ENCODE results near the gene SCEL.
"Not testable (repeated sequence)": the region's sequence is repeated elsewhere in the genome, so short reads cannot be mapped to it uniquely, and the experiment has no call there.

The SCEL gene, protein sequence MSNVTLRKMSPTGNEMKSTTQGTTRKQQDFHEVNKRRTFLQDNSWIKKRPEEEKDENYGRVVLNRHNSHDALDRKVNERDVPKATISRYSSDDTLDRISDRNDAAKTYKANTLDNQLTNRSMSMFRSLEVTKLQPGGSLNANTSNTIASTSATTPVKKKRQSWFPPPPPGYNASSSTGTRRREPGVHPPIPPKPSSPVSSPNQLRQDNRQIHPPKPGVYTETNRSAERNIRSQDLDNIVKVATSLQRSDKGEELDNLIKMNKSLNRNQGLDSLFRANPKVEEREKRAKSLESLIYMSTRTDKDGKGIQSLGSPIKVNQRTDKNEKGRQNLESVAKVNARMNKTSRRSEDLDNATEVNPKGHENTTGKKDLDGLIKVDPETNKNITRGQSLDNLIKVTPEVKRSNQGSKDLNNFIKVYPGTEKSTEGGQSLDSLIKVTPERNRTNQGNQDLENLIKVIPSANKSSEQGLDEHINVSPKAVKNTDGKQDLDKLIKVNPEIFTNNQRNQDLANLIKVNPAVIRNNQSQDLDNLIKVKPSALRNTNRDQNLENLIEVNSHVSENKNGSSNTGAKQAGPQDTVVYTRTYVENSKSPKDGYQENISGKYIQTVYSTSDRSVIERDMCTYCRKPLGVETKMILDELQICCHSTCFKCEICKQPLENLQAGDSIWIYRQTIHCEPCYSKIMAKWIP

DNA sequence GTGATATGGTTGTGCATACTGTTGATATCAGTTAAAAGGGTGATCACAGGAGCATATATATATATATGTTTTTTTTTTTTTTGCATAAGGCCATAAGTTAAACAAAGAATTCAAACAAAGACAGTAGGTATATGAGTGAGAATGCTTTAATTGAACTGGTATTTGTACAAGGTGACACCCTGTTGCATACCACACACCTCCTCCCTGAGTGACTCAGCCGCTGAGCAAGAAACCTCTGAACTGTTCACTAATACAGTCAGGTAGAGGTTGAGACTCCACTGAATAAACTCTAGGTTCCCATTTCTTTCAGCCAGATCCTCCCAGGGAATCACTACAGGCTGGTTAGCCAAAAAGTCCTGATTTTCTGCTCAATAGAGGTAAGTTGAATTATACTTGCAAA, at the start of gene SCEL:
Gene SCEL, plus strand, starts transcription at position 259 of the 400 bp plus-strand sequence. CDS start 20,170 bp downstream, outside the sequence.
- no peak for DNase-seq

DNA sequence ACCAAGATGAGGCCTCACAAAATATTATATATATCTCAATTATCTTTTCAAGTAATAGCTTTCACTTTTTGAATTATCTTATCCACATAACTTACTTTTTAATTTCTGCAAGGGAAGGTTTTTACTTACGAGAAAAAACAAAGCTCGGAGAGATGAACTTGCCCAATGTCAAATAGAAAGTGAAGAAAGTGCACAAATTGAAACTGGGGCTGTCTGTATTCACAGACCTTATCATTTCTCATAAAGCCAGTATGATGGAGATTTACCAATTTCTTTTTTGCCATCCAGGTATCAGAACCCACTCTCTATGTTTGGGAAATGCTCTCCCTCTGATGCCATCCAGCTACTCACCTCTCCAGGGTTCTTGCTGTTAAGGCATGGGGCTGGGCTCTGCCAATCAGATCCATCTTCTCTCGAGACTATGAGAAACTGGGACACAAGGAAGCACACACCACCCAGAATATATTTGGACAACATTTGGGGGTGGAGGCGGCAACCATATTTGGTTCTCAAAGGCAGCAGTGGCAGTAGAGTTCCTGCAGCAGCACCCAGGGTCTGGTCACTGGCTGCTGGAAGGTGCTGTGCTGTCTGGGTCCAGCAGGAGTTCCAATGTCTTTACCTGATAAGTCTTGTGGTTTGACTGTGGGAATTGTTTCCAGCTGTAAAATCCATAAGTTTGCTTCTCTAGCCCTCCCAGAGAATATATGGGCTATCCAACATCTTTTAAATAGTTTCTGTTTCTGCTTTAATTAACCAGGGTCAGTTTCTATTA, 45.8 kb upstream of the SCEL start:
- DNase-seq, result no peak

DNA sequence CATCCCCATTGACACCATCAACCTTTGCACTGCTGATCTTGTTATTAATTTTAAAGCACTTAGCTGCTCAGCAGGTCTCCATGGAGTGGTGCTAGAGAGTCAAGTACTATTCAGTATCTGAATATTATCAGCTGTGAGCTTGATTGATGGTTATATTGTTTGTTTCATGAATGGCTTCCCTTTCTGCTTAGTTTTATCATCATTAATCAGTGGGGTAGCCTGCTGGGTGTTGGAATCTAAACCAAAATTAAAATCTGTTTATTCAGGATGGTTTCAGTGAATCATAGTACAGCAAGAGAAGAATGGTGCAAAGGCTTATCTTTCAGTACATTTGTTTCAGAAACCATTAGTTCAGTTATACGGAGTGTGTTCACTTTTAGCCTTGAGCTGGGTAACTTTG, 42.5 kb upstream of the SCEL start:
- DNase-seq, result no peak

DNA sequence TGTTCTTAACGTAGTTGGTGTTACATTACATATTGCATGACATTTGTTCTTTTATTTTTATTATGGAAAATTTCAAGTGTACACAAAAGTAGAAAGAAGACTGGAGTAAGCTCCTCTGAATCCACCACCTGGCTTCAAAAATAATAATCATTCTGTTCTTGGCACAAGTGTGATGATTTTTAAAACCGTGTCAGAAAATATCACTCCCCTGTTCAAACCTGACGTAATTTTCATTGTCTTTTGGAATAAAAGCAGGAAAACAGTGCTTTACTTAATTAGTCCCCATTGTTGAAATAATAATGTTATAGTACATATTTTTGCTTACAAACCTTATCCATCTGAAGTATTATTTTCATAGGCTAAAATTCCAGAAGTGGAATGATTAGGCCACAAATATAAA, 41.3 kb upstream of the SCEL start:
- no peak for DNase-seq

DNA sequence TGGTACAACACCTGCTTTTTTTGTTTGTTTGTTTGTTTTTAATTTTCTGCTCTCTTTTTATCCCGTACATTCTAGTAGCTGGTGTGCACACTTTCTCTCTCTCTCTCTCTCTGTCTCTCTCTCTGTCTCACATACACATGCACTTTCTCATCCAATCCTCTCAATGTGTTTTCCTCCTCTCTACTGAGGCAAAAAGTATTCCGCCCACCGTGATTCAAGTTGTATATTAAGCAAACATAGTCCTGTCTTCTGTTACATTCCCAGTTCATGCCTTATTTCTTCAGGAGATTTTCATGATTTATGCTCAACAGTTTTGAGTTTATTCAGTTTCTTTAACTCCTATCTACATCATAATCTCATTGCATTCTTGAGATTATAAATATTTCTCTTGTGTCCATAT, 38.2 kb upstream of the SCEL start:
- DNase-seq, result no peak

DNA sequence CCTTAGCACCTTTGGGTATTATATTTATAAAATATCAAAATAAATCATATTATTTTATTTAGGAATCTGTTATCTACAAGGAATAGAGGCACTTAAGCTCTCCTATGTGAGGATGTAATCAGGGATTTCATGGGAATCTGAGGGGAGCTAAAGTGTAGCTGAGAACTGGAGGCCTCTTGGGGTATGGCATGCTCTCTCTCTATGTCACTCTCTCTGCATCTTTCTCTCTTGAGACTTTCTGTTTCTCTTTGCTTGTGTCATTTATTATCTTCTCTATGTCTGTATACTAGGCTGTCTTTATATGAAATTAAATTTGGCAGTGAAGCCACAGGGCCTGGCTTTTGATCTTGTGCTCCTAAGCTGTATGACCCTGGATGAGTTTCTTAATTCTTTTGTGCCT, 37.7 kb upstream of the SCEL start:
- DNase-seq, result no peak

DNA sequence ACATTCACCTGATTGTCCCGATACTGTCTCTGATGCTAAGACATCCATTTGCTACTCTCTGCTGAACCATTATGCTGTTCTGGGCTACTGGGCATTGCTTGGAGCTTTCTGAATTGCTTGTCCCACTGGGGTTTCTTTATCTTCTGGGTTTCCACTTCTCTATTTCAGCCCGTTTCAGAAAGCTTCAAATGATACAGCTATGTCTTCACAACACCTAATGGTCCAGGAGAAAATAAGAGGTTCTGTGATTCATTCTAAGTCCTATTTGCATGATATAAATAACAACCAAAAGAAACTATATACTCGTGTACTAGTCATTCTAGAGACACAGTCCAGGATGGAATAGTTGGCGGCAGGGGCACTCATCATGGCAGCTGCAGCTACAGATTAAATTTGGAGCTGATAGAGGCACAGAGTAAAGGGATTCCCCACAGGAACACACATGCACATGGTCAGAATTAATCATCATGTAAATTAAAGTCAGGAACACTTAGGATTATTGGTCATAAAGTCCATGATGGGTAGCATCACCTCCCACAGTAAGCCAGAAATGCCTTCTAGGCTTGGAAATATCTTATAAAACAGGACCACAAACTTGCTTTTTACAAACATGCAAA, 33.3 kb upstream of the SCEL start:
- DNase-seq, result no peak

DNA sequence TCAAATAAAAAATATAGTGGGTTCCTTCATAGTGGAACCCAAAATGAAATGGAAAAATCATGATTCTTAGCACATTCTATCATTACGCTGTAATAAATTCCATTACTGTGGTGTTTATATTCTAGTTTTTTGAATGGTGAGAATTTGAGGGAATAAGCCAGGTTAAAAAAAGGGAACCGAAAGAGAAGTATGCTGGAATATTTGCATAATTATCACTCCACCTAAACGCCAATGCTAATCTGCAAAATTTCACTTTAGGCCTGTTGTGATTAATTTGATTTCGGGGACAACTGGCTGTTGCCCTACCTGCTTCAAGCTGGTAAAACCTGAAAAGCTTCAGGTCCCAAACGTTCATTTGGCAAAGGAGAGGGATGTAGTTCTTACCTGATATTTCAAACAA, 32.1 kb upstream of the SCEL start:
- DNase-seq, result no peak

DNA sequence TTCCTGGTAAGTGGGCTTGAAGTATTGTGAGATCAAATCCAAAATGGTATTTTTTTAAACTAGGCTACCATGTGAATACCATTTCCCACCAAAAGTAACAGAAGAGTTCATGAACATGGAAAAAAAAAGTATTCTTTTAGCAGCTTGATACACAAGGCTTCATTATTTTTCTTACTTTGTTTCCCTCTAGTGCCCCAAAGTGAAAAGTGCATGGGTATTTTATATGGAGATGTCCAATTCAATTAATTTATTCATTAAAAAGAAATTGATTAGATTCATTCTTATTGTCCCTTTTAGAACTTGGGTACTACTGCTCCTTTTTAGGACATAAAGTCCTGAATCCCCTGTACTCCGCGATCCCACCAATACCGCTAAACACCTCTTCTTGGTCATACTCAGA, 28.6 kb upstream of the SCEL start:
- no peak for DNase-seq

DNA sequence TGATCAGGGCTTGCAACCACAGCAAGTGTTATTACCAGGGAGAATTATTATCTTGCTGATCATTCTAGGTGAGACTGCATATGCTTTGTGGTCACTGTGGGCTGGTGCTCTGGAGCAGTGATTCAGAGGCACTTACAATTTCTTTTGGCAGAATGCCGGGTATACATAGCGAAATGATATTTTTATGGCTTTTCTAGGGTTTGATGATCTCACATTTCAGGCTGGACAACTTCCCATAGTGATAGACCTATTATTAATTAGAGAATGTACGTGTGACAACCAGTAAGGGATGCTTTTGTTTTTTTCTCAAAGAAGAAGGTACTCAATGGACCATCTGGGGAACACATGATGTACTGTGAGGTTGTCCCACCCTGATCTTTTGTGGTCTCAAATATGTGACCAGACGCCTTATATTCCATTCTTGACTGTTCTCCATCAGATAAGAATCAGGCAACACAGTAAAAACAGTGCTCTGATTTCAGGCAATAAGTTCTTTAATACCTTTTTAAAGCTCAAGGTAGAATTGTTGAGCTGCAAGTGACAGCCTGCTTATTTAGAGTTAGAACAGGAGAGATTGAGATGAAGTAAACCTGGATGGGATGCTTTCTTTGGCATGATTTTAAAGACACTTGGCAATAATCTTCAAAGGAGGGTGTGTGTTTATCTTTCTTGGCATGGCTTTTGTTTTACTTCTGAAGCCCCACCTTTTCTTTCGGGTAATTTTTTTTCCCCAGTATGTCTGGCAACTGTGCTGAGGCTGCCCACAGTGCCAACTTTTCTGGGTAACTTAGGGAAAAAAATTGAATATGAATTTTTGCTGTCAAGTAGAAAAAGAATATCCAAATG, 27.4 kb upstream of the SCEL start:
- DNase-seq, result no peak

DNA sequence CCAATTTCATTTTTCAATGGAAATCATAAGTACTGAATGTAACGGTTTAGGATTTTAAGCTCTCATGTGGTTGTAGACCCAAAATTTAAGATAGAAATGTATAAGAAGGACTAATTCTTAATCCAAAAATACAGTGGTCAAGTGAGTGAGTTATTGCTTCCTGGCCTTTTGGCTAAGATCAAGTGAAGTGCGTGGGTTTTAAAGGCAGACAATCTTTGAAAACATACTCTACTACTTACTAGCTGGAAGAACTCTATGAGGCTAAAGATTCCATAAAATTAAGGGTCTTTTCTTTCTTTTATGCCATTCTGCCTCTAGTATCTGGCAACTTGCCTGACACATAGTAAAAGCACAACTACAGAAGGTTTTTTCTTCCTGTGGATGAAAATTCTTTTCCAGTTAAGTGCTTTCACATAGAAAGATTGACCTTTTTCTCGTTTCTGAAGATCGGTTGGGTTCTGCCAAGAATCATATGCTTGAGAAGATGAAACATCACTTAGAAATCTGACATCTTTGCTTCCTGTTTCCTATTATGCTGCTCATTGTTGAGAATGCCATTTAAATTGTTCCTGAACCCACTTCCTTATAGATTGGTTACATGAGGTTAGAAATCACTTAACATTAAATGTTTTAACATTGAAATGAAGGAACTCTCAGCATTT, 26.4 kb upstream of the SCEL start:
- no peak for DNase-seq

DNA sequence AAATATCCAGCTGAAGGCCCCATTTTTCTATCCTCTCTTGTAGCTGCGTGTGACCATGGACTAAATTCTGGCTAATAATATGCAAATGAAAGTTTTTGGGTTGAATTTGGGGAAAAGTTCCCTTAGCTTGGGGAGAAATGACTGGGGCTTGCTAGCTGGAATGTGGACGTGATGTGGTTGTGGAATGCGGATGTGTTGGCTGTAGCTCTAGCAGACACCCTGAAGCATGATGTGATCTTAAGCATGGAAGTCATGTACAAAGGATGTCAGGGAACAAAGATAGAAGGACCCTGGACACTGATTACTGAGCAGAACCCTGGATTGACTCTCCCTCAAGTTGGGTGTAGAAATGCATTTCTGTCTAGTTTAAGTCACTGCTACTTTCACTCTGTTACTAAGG, 25.4 kb upstream of the SCEL start:
- no peak for DNase-seq

DNA sequence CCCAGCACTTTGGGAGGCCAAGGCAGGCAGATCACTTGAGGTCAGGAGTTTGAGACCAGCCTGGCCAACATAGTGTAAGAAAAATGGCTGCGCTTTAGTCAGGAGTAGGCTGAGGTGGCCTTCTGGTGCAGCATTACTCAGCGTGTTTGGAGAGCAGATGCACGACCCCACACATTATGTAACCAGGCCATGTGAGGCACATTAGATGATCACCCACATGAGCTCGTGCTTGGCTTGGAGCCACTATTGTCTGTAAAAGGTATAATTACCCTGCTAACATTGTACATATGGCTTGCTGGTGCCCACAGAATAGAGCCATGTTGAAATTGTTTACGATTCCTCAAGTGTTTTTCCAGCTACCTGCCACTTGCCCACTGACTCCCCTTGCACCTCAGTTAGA, 24.0 kb upstream of the SCEL start:
- no peak for DNase-seq

DNA sequence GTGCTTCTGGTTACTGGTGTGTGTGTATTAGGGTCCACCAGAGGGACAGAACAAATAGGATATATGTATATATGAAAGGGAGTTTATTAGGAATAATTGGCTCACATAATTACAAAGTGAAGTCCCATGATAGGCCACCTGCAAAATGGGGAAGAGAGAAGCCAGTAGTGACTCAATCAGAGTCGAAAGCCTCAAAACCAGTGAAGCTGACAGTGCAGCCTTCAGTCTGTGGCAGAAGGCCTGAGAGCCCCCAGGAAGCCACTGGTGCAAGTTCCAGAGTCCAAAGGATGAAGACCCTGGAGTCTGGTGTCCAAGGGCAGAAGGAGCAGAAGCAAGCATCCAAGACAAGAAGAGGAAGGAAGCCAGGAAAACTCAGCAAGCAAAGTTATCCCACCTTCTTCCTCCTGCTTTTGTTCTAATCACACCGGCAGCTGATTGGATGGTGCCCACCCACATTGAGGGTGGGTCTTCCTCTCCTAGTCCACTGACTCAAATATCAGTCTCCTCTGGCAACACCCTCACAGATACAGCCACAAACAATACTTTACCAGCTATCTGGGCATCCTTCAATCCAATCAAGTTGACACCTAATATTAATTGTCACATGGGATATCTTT, 21.7 kb upstream of the SCEL start:
- DNase-seq, result no peak

DNA sequence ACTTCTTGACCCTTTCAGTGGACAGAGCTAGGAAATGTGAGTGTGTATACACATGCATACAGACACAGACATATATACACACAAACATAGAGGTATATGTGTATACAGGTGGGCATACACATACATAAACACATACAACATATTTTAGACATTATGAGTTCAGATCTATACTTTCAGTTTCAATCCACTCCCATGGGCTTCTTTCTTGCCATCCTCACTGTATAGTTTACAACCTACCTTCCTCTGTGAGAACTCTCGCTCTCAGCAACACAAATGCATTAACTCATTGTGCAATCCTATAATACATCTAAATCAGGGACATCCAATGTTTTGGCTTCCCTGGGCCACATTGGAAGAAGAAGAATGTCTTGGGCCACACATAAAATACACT, 21.2 kb upstream of the SCEL start:
- DNase-seq, result no peak

DNA sequence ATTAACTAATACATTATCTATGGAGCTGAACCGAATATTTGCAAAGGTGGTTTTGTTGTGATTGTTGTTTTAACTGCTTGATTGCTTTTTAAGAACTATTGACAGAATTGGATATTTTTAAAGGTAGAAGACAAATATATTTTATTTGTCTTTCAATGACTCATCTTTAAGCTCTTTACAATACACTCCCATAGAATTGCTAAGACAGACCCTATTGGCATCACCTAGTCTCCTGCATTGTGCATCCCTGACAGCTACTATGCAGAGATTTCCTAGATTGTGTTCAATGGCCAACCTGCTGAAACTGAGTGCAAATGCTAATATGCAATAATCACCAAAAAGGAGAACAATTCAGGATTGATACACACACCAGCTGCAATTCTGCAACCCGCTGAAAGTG, 19.7 kb upstream of the SCEL start:
- DNase-seq, result no peak

DNA sequence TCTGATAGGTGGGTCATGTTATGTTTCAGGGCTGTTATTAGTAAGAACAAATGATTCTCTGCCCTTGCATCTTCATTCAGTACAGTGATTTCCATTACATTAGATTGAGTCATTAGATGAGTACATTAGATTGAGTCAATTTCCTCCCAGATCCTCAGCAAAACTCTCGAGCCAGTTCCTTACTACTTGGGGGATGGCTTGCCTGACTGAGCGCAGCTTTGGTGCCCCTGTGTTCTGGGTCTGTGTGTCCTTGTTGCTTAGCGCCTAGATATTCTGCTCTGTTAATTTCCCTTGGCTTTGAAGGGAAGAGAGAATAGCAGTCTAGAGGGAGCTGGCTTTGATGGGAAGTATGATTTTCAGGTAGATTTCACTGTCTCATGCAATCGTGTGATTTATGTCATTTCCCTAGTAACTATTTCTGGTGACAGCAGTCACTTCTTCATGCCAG, 19.1 kb upstream of the SCEL start:
- no peak for DNase-seq

DNA sequence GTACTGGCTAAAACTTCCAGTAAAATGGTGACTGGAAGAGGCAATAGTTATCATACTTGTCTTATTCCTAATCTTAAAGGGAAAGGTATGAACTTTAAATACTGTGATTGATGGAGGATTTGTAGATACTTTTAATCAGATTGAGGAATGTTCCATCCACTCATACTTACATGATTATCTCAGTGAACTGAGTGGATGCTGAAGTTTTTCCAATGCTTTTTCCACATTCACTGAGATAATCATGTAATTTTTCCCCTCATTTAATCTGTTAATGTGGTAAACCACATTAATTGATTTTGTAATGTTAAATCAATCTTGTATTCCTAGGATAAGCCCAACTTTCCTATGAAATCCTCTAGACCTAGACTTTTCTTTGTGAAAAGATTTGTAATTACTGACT, 17.2 kb upstream of the SCEL start:
- no peak for DNase-seq

DNA sequence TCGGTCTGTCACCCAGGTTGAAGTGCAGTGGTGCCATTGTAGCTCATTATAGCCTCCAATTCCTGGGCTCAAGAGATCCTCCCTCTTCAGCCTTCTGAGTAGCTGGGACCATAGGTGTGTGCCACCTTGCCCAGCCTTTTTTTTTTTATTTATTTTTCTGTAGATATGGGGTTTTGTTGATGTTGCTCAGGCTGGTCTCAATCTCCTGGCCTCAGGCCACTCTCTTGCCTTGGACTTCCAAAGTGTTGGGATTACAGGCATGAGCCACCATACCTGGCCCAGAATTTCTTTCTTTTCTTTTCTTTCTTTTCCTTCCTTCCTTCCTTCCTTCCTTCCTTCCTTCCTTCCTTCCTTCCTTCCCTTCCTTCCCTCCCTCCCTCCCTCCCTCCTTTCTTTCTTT, 16.1 kb upstream of the SCEL start:
- DNase-seq, result not testable (repeated sequence)

DNA sequence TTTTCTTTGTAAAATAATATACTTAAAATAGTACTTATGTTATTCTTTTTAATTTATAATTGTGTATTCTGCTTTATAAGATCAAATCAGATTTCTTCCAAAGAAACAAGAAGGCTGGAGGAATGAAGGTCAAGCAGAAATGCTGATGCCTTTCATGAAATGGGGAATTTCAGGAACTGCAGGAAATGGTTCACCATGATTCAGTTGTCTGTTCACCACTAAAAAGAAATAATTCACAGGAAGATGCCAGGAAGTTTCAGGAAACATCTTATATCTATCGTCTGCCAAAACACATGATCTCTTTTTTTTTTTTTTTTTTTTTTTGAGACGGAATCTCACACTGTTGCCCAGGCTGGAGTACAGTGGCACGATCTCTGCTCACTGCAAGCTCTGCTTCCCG, 15.7 kb upstream of the SCEL start:
- no peak for DNase-seq

DNA sequence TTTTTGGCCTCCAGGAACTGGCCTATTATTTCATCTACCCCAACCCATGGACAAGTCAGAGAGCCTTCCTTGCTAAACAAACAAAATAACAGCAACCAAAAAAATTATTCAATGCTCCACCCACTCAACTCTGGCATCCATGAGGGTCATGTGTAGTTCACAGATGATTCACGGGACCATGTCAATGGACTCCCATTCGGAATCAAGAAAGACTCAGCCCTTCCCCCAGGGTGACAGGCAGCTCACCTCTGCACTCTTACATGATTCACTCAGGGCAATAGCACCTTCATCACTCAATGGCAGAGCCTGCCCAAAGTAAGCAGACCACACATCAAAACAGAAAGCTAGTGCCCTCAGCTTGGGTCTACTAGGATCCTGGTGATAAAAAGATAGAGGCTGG, 14.3 kb upstream of the SCEL start:
- no peak for DNase-seq

Data from right forelimb (tissue), 1 donor.